H4 (cell line): ENCODE data around the gene WDR13. TPM values are rescaled to one million over a fixed set of nuclear protein-coding genes. Genes with fewer than 3 reads are reported as not detected.
"Not testable (repeated sequence)": the region's sequence is repeated elsewhere in the genome, so short reads cannot be mapped to it uniquely, and the experiment has no call there.

Source experiments
- DNase-seq: peaks from one replicate; pipeline ENCODE4 v3.0.0-alpha.2; 2015; ENCODE audit warnings: low spot score
- total RNA-seq: library from RNA; depleted of rRNA; stranded (reverse); fragments of >200 nt; shearing (Covaris generic); gene quantifications from 2 replicates; pipeline ENCODE4 v1.2.3, GENCODE V29; 2014; rRNA removed

WDR13 gene
- total RNA-seq, 1 experiment from 2014 or later: 42.8 TPM

GRCh38 chrX:48654746-48655145, 57.5 kb downstream of the WDR13 start:
- DNase-seq: not testable (repeated sequence)

Other genes with a start within 250 kb of the WDR13 start
- not detected in 2 replicates for gene SSX3, start 240.8 kb upstream of the WDR13 start, total RNA-seq
- not detected in 2 replicates for gene SSX4, start 214.0 kb upstream of the WDR13 start, total RNA-seq
- not detected in 2 replicates for gene SSX4B, start 185.5 kb upstream of the WDR13 start, total RNA-seq
- gene SLC38A5, start 127.2 kb upstream of the WDR13 start, total RNA-seq: 0.04 TPM in 1 of 2 replicates, not detected in the other
- 70.7 and 85.9 TPM in 2 replicates for gene FTSJ1, start 121.3 kb upstream of the WDR13 start, total RNA-seq
- 17.0 and 18.3 TPM in 2 replicates for gene PORCN, start 88.5 kb upstream of the WDR13 start, total RNA-seq
- gene EBP, start 75.7 kb upstream of the WDR13 start, total RNA-seq: 129 and 133 TPM in 2 replicates
- 2.6 and 3.2 TPM in 2 replicates for gene TBC1D25, start 57.8 kb upstream of the WDR13 start, total RNA-seq
- gene RBM3, start 23.0 kb upstream of the WDR13 start, total RNA-seq: 154 and 175 TPM in 2 replicates
- 0.10 and 0.16 TPM in 2 replicates for gene WAS, start 86.3 kb downstream of the WDR13 start, total RNA-seq
- gene SUV39H1, start 99.2 kb downstream of the WDR13 start, total RNA-seq: 11.8 and 13.6 TPM in 2 replicates
- not detected in 2 replicates for gene GLOD5, start 164.3 kb downstream of the WDR13 start, total RNA-seq
- gene GATA1, start 189.1 kb downstream of the WDR13 start, total RNA-seq: not detected in 2 replicates
- gene HDAC6, start 204.6 kb downstream of the WDR13 start, total RNA-seq: 18.7 and 25.2 TPM in 2 replicates
- gene ERAS, start 229.0 kb downstream of the WDR13 start, total RNA-seq: not detected in 2 replicates
- 9.9 and 16.0 TPM in 2 replicates for gene PCSK1N, start 238.1 kb downstream of the WDR13 start, total RNA-seq